HPDE6-E6E7 (cell line): Measurements from ENCODE around the gene GNGT1.

Experiments
- DNase-seq: peaks from one replicate; pipeline ENCODE4 v3.0.0; 2011; ENCODE audit warnings: missing footprints; ENCODE audit errors: extremely low spot score

GNGT1 gene

DNA sequence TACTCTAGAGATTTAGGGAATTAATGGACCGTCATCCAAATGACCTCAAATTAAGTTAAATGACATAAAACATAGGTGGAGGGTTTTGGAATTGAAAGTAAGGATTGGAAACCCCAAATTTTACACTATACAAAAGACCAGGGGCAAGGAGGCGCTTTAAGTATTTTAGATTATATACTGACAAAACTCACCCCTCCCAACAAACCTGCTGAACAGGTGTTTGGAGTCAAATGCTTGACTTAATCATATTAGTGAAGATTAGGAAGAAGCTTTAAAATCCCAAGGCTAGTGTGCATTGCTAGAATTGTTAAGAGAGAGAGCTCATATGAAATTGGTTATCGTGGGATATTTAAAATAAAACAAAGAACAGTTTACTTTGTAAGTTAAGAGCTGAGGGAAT is at the start of gene GNGT1:
TSS of gene GNGT1 (plus strand) at position 301 of the 400 bp plus-strand sequence. CDS start 180 bp downstream, outside the sequence.
- DNase-seq, result no peak

DNA sequence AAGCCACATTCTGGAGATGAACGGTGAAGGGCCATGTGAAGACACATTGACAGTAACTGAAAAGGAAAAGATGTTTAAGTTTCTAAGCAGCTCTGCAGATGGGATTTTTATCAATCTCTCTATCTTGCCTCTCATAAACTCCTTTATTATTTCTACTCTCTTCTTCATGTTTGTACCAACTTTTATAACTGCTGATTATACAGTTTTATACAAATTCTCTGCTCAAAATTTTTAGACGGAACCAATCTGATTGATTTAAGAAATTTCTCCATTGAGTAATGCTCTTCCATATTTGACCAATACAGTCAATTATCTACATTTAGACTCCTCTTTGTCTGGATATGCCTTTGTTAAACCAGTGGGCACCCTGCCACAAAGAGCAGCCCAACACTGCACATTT is 47.5 kb upstream of the GNGT1 start:
- DNase-seq, result no peak

DNA sequence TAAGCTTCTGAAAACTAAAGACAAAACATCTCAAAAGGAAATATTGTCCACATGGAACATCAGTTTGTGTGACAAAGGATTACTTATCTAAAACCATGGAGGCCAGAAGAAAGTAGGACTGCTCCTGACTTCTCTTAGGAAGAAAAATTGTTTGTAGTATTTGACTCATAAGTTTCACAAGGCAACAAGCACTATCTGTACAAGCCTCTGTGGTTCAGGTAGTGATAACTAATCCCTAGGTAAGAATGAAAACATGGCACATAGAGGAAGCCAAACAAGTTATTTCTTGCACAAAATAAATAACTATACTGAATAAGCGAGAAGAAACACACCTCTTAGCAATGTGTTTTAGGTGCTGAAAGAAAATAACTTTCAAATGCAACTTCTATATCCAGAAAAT is 46.1 kb upstream of the GNGT1 start:
- DNase-seq, result peak; percentile 43

DNA sequence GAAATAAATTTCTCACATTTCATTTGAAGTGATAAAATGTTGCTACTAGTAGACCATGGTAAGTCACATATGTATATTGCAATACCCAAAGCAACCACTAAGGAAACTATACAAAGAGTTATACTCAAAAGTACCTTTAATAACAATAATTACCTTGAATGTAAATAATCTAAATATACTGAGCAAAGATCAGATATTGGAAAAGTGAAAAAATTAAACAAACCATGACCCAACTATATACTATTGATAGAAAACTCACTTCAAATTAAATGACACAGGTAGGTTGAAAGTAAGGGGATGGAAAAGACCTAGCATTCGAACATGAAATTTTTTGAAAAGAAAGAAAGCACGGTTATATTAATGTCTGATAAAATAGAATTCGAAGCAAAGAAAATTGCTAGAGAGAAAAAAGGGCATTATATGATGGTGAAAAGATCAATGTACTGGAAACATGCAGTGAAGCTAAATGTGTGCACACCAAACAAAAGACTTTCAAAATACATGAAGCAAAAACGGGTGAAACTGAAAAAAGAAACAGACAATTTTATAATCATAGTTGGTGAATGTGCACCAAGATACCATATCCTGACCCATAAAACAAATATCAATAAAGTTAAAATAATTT is 44.9 kb upstream of the GNGT1 start:
- no peak for DNase-seq

DNA sequence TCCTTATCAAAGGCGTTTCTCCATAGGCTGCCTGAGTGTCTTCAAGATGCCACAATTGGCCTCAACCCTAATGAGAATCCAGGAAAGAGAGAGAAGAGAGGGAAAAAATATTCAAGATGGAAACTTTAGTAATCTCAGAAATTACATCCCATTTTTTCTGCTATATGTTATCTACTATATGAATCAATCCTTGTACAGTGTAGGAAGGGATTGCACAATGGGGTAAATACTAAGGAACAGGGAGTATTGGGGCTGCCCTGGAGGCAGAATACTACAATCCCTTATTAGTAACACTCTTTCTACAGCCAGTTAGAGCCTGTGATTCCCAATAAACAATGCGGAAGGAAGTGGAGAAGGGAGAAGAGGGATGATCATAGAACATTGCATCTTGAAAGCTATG is 43.7 kb upstream of the GNGT1 start:
- no peak for DNase-seq

DNA sequence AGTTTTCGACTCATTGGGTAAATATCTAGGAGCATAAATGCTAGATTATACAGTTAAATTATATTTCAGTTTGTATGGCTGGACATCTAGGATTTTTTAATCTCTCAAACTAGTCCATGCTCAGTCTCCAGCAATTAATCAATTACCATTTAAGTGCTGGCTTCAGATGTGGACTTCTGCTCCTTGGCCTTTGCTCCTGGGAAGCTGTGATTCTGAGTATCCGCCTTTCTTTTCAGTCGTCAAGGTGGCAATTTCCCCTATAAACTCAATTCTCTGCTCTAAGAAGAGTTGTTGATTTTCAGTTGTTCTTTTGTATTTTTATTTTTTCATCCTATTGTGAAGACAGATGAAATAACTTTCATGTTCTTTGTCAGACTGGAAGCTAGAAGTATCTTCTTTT is 39.5 kb upstream of the GNGT1 start:
- DNase-seq, result no peak

DNA sequence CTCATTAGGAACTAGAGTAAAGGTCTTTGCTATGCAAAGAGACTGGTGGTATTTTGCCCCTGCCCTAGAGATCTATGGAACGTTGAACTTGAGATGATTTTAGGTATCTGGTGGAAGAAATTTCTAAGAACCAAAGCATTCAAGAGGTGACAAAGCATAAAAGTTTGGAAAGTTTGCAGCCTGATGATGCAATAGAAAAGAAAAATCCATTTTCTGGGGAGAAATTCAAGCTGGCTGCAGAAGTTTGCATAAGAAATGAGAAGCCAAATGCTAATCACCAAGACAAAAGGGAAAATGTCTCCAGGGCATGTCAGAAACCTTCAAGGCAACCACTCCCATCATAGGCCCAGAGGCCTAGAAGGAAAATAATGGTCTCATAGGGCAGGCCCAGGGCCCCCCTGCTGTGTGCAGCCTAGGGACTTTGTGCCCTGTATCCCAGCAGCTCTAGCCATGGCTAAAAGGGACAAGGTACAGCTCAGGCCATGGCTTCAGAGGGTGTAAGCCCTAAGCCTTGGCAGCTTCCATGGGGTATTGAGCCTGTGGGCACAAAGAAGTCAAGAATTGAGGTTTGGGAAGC is 32.3 kb upstream of the GNGT1 start:
- no peak for DNase-seq

DNA sequence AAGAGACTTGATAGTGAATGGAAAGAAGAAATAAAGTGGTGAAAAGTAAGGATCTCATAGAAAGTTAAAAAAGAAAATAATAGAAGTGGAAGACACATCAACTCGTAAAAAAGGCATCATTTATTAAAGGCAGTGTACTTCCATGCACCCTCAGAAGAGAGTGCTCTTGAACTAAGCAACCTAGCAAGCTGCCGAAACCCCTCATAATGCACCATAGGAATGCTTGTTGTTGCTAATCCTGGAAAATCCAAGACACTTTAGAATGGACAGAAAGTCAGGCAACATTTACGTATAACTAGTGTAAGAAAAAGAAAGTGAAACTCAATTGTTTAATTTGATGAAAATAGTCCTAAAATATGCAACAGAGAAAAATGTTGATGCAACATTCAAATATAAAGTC is 28.6 kb upstream of the GNGT1 start:
- DNase-seq, result no peak

DNA sequence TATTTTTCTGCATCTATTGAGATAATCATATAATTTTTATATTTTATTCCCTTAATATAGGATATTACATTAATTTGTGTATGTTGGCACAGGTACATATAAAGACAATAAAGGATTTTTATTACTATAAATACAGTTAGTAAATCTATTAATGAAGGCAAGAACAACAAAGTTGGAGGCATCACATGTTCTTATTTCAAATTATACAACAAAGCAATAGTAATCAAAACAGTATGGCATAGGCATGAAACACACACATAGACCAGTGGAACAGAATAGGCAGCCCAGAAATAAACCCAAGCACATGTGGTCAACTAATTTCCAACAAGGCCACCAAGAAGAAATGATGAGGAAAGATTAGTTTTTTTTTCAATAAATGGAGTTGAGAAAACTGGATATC is 27.0 kb upstream of the GNGT1 start:
- DNase-seq, result no peak

DNA sequence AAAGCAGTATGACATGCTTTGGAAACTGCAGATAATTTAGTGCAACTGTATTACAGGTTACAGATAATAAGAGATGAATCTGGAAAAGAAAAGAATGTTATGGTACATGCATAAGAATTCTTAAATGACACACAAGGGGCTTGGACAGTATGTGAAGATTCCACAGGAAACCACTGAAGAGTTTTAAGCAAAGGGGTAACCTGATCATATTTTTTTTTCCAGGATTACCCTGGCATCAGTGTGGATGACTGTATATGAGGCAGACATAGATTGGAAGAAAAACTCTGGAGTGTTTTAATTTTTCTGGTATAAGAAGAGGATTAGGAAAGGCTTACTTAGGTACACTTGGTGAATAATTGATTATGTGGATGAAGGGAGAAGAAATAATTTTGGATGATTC is 23.9 kb upstream of the GNGT1 start:
- no peak for DNase-seq

DNA sequence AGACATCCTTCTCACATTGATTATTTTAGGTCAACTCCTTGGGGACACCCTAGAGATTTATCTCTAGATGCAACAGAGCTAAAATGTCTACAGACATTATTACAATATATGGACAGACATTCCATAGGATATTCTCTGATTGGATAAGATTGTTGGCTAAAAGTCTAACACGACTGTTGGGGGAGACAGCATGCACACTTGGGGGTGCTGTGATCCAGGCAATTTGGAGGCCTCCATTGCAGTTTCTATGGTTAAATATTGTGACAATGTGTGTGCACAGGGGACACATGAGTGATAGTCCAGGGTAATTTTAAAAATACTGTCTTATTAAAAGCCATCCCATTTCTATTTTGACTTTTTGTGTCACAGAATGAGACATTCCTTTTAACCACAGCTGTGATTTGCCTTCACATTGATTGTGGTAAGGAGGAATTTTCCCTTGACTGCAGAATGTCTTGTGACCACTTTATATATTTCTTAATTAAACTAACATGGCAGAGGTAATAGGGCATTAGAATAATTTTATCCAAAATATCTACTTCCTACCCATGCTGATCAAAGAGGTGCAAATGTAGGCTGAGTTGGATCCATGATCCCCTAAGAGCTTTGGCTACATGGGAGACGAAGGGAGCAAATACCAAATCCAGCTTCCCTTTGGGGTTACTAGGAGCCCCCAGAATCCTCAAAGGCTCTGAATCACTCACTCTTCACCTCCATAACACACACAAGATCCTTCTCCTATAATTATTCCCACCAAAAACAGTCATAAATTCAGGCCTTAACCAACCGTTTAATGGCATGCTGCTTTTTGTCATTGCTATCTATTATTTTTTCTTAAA is 23.1 kb upstream of the GNGT1 start:
- no peak for DNase-seq

DNA sequence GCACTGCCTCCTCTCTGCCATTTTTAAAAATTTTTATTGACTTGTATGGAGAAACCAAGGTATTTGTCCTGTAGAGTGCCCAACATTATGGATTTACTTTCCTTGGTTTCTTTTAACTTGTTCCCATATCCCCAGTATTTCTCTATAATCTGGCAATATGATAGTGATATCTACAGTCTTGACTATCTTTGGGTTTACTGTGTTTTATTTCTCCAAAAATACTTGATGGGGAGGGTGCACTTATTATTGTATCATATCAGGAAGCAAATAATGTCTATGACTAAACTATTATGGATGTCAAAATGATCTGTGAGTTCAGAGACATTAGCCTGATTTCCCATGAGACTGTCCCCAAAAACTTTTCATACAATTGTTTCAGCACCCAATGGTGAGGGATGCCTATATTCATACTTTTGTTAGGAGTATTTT is 22.4 kb upstream of the GNGT1 start:
- no peak for DNase-seq

DNA sequence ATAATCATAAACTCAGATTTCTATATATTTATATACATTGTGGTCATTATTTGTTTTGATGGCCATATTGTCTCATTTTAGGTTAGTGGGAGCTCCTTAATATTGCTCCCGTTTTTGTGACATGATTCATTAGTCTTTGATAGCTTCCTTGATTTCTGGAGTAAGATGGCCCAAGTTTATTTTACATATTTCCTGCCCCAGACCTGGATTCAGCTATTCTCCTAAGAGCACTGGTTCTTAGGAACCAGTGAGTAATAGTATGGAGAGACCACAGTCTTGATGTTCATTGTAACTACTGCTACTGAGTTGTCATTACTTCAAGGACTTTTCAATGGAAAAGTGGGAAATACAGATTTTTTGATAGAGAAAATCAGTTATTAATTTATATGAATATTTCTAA is 21.8 kb upstream of the GNGT1 start:
- no peak for DNase-seq

DNA sequence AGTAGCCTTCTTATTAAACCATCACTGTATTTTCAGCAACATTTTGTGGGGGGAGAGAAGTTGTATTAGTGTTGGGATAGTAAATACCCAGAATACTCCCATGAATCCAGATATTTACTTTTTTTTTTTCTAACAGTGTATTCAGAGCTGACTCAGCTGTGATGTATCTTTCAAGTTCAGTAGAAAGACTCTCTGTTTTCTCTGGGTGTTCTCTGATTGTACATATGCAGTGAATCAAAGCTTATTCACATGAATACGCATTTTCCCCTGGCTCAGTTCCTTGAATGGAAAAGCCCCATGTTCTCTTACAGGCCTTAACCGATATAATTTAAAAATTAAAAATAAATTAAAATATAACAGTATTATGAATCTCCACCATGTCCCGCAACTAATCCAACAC is 17.1 kb upstream of the GNGT1 start:
- DNase-seq, result peak; percentile 19

DNA sequence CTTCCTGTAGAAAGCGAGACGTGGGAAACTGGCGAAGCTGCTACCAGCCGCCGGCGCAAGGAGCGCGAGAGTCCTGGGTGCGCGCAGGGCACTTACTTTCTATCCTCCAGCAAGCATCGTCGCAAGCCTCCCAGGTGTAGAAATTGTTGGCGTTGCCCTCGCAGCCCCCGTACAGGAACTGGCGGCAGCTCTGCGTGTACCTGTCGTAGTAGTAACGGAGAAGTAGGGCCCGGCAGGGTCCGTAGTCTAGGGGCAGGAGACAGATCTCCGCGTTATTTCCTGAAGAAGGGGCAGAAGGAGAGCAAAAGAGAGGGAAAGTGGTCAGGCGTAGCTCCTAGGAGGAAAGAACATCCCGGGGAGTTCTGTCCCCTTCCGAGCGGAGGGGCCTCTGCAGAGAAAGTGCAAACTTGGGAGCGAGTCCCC is 16.3 kb upstream of the GNGT1 start:
- peak; percentile 45 for DNase-seq

DNA sequence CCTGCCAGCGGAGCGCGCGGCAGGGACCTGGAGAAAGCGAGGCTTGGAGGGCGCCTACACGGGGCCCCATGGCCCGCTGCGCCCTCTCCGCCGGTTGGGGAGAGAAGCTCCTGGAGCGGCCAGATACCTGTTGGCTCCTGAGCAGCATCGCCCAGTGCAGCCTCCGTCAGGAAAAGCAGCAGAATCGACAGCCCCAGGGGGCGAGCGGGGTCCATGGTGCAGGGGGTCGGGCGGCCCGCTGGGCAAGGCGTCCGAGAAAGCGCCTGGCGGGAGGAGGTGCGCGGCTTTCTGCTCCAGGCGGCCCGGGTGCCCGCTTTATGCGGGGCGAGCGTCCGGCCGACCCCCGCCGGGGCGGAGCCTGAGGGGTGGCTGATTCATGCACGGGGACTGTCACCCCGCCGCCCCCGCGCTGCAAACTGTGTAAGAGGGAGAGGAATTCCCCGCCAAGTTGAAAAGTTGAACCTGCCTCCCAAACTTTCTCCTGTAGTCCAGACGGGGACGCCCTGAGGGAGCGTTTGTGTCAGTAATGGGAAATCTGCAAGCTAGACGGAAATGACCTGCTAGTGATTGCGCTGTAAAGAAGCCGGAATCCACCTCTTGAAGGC is 15.8 kb upstream of the GNGT1 start, which contains the start of gene TFPI2:
TSS of gene TFPI2 (minus strand) at position 290 of the 605 bp plus-strand sequence. CDS start at position 215, 75 bp downstream.
- DNase-seq, result peak; percentile 43

DNA sequence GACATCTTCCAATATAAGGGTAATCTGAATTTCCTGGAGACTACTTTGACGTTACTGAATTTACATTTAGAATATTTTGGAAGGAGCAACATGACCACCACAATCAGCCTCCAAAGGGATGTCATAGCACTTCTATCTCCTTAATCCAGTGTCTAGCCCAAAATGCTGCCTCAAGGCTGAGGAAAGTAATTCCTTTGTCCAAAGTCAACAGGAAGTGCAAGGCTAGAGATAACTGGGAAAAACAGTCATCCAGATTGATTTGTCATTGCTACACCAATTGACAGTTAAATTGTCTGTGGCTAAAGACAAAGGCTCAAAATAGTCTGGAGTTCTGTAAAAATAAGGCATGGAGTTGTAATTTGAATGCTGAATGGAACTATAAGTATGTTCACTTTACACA is 11.9 kb upstream of the GNGT1 start:
- DNase-seq, result no peak

DNA sequence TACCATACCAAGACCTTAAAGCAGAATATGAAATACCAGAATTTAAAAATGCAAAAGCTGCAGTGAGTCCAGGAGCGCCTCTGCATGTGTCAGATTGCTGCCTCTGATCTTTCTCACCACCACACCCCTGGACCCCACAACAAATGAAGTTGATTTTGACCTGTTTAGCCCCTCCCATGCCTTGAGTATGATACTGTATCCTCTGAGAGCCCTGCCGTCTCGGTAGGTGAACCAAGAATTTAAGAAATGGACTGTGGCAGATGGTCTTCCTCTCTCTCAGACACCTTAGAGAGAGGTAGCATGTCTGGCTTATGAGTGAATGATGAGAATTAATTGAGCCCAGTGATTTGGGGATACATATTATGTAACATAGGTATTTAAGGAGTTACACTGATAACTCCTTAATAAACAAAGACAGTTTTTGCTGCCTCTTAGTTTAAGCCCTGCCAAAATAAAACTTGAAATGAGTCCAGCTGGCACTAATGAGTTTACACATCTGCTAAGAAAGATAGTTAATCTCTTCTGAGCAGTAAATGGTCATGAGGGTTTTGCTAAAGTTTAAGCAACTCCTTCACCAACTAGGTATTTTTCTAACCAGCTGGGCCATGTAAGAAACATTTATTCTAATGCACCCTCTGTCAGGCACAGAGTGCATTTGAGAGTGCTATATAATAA is 11.3 kb upstream of the GNGT1 start:
- DNase-seq, result no peak

DNA sequence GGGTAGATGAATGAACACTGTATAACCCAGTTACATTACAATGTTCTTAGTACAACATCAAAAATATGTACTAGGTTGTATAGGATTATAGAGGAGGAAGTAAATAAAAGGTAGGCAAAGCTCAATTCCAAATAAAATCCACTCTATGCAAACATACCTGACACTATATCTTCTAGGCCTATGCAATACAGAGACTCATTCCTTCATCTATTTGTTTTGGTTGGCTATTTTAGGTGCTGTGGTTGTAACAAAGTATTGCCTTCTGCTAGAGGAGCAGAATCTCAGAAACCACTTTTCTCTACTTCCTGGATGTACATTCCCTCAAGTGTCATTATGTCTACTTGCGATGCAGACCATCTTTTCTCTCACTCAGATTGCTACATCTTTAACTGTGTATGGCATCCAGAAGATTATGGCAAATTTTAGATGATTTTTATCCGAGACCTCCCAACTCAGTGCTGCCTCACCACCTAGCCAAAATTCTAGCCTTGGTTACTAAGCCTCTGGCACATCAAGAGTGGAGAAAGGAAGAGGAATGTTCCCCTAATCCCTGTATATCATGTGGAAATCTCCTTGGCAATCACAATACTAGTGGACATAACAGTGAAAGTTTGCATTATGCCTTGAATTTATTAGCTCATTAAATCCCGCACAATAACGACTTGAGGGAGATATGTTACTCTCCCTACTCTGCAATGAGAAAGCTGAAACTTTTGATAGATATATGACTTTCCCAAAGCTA is 10.3 kb upstream of the GNGT1 start:
- no peak for DNase-seq

DNA sequence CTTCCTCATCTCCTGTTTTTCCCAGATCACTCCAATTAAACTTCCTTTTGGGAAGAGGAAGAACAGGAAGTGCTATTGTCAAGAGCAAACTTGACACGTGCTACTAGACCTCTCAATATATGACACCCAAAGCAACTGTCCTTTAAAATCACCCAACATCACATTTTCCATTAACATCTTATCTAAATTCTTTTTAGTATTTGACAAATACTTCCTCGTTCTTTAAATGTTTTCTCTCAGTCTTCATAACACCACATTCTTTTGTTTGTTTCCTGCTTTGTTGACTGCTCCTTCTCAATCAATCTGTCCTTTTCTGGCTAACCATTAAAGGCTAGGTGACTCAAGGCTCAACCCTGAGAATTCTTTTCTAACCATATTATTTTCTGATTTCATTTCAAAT is 8.7 kb upstream of the GNGT1 start:
- DNase-seq, result no peak

DNA sequence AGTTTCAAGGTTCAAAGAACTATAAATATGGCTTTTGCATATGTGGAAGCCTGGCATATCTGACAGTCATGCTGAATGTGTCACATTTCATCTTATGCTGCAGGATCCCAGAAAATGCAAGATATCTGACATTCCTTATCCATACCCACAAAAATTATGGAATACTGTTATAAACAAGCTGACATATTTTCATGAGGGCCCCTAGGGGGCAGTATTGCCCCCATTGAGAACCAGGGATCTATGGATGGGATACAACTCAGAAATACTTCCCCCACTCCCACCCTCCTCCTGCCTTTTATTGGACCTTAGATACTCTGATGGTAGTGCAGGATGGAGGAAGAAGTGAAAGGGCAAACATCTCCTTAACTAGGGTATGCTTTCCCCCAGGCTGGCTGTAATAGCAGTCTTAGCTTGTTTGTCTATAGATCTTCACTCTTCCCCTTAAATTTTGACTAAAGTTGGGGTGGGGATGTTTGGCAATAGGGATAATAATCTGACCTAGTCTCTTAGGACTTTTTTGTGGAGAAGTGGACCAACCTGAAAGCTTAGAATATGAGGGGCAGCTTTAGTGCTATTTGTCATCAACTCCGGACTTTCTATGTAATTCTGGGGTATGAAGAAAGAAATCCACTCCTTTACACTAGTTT is 3.5 kb upstream of the GNGT1 start:
- peak; percentile 19 for DNase-seq
